Measurements from ENCODE around the gene STIM1.

GRCh38 chr11:3990406-3990805, 134.9 kb downstream of the STIM1 start:
- TF ChIP-seq POLR2AphosphoS5 (IDR thresholded peaks at IDR 0.05; ENCODE audit: low read depth, low read length) (no peak), POLR2A (IDR thresholded peaks at IDR 0.05; ENCODE audit: low read depth, low read length) (no peak), TAF1 (IDR thresholded peaks at IDR 0.05; ENCODE audit: borderline replicate concordance, low read depth, low read length) (no peak)

All from GM12892 (cell line).